A549 (cell line): ENCODE data around the gene PICK1. TPM values are rescaled to one million over a fixed set of nuclear protein-coding genes. Genes with fewer than 3 reads are reported as not detected.

Experiments
- polyA plus RNA-seq, 4 experiments: library from polyadenylated mRNA; depleted of rRNA in 3 of 4; stranded (reverse); fragments of >200 nt; fragmentation: RNase III in 1 of 4; extraction: RNeasy Plus Mini Kit Qiagen cat#74134 plus additional on column Dnase treatment in 1 of 4; gene quantifications; 2 replicates in 3 of 4; 3 replicates in 1 of 4; pipeline ENCODE4 v1.2.3, GENCODE V29; 2011 to 2017

PICK1 gene
- polyA plus RNA-seq, 2 of the 4 experiments (the other 2 are of a cell fraction) = 15.6 to 17.8 TPM

Other genes starting within 250 kb of the PICK1 start
- gene GCAT, start 249.5 kb upstream of the PICK1 start, polyA plus RNA-seq (2011; rRNA removed) = 1.2 and 1.3 TPM in 2 replicates
- gene GCAT, start 249.5 kb upstream of the PICK1 start, polyA plus RNA-seq (2017; fragmentation: RNase III; extraction: RNeasy Plus Mini Kit Qiagen cat#74134 plus additional on column Dnase treatment) = 2.1 to 3.1 TPM (median 2.6 TPM) in 3 replicates
- not detected in 2 replicates for gene GALR3, start 234.0 kb upstream of the PICK1 start, polyA plus RNA-seq (2011; rRNA removed)
- gene GALR3, start 234.0 kb upstream of the PICK1 start, polyA plus RNA-seq (2017; fragmentation: RNase III; extraction: RNeasy Plus Mini Kit Qiagen cat#74134 plus additional on column Dnase treatment) = not detected in 3 replicates
- gene ANKRD54, start 213.1 kb upstream of the PICK1 start, polyA plus RNA-seq (2011; rRNA removed) = 13.2 and 15.2 TPM in 2 replicates
- 19.3 to 21.8 TPM (median 21.1 TPM) in 3 replicates for gene ANKRD54, start 213.1 kb upstream of the PICK1 start, polyA plus RNA-seq (2017; fragmentation: RNase III; extraction: RNeasy Plus Mini Kit Qiagen cat#74134 plus additional on column Dnase treatment)
- gene EIF3L, start 208.0 kb upstream of the PICK1 start, polyA plus RNA-seq (2011; rRNA removed) = 423 and 493 TPM in 2 replicates
- gene EIF3L, start 208.0 kb upstream of the PICK1 start, polyA plus RNA-seq (2017; fragmentation: RNase III; extraction: RNeasy Plus Mini Kit Qiagen cat#74134 plus additional on column Dnase treatment) = 212 to 222 TPM (median 218 TPM) in 3 replicates
- gene MICALL1, start 151.1 kb upstream of the PICK1 start, polyA plus RNA-seq (2011; rRNA removed) = 10.4 and 11.1 TPM in 2 replicates
- gene MICALL1, start 151.1 kb upstream of the PICK1 start, polyA plus RNA-seq (2017; fragmentation: RNase III; extraction: RNeasy Plus Mini Kit Qiagen cat#74134 plus additional on column Dnase treatment) = 16.1 to 19.0 TPM (median 18.6 TPM) in 3 replicates
- gene C22orf23, start 103.8 kb upstream of the PICK1 start, polyA plus RNA-seq (2011; rRNA removed) = 0.49 and 0.52 TPM in 2 replicates
- gene C22orf23, start 103.8 kb upstream of the PICK1 start, polyA plus RNA-seq (2017; fragmentation: RNase III; extraction: RNeasy Plus Mini Kit Qiagen cat#74134 plus additional on column Dnase treatment) = 0.26 to 0.37 TPM (median 0.26 TPM) in 3 replicates
- gene POLR2F, start 103.7 kb upstream of the PICK1 start, polyA plus RNA-seq (2011; rRNA removed) = 59.1 and 90.0 TPM in 2 replicates
- 180 to 194 TPM (median 183 TPM) in 3 replicates for gene POLR2F, start 103.7 kb upstream of the PICK1 start, polyA plus RNA-seq (2017; fragmentation: RNase III; extraction: RNeasy Plus Mini Kit Qiagen cat#74134 plus additional on column Dnase treatment)
- not detected in 2 replicates for gene SOX10, start 72.8 kb upstream of the PICK1 start, polyA plus RNA-seq (2011; rRNA removed)
- gene SOX10, start 72.8 kb upstream of the PICK1 start, polyA plus RNA-seq (2017; fragmentation: RNase III; extraction: RNeasy Plus Mini Kit Qiagen cat#74134 plus additional on column Dnase treatment) = not detected in 3 replicates
- gene SLC16A8, start 26.8 kb downstream of the PICK1 start, polyA plus RNA-seq (2011; rRNA removed) = not detected in 2 replicates
- not detected in 3 replicates for gene SLC16A8, start 26.8 kb downstream of the PICK1 start, polyA plus RNA-seq (2017; fragmentation: RNase III; extraction: RNeasy Plus Mini Kit Qiagen cat#74134 plus additional on column Dnase treatment)
- 2.9 and 3.5 TPM in 2 replicates for gene BAIAP2L2, start 53.3 kb downstream of the PICK1 start, polyA plus RNA-seq (2011; rRNA removed)
- gene BAIAP2L2, start 53.3 kb downstream of the PICK1 start, polyA plus RNA-seq (2017; fragmentation: RNase III; extraction: RNeasy Plus Mini Kit Qiagen cat#74134 plus additional on column Dnase treatment) = 4.3 to 4.7 TPM (median 4.5 TPM) in 3 replicates
- gene PLA2G6, start 124.4 kb downstream of the PICK1 start, polyA plus RNA-seq (2011; rRNA removed) = 7.4 and 10.7 TPM in 2 replicates
- gene PLA2G6, start 124.4 kb downstream of the PICK1 start, polyA plus RNA-seq (2017; fragmentation: RNase III; extraction: RNeasy Plus Mini Kit Qiagen cat#74134 plus additional on column Dnase treatment) = 5.5 to 7.8 TPM (median 7.6 TPM) in 3 replicates
- 3.5 and 4.0 TPM in 2 replicates for gene MAFF, start 144.6 kb downstream of the PICK1 start, polyA plus RNA-seq (2011; rRNA removed)
- gene MAFF, start 144.6 kb downstream of the PICK1 start, polyA plus RNA-seq (2017; fragmentation: RNase III; extraction: RNeasy Plus Mini Kit Qiagen cat#74134 plus additional on column Dnase treatment) = 3.1 to 3.9 TPM (median 3.2 TPM) in 3 replicates
- gene TMEM184B, start 215.6 kb downstream of the PICK1 start, polyA plus RNA-seq (2011; rRNA removed) = 22.2 and 22.7 TPM in 2 replicates
- 33.2 to 36.8 TPM (median 36.6 TPM) in 3 replicates for gene TMEM184B, start 215.6 kb downstream of the PICK1 start, polyA plus RNA-seq (2017; fragmentation: RNase III; extraction: RNeasy Plus Mini Kit Qiagen cat#74134 plus additional on column Dnase treatment)